Testis (tissue), 2 donors: Measurements from ENCODE around the gene LNX2.

ENCODE experiments used
- POLR2A ChIP-seq: fragments of 450-650 bp; IDR thresholded peaks from one replicate; pipeline ENCODE4 v1.6.1; 2017; ENCODE audit warnings: antibody characterized with exemption, mild to moderate bottlenecking, moderate library complexity
- TF ChIP-seq, protein P1 (sequence below), 3 experiments: fragments of 450-650 bp in 2 of 3; fragments of 200-600 bp in 1 of 3; sonication (generic) in 1 of 3; IDR thresholded peaks; one replicate each; pipeline ENCODE4 v1.5.1; 2016 to 2019; ENCODE audit warnings: antibody characterized with exemption in 3 of 3, mild to moderate bottlenecking in 2 of 3, moderate library complexity in 1 of 3

GRCh38 chr13:27666951-27667350, 46.6 kb upstream of the LNX2 start:
- TF ChIP-seq, protein P1, sequence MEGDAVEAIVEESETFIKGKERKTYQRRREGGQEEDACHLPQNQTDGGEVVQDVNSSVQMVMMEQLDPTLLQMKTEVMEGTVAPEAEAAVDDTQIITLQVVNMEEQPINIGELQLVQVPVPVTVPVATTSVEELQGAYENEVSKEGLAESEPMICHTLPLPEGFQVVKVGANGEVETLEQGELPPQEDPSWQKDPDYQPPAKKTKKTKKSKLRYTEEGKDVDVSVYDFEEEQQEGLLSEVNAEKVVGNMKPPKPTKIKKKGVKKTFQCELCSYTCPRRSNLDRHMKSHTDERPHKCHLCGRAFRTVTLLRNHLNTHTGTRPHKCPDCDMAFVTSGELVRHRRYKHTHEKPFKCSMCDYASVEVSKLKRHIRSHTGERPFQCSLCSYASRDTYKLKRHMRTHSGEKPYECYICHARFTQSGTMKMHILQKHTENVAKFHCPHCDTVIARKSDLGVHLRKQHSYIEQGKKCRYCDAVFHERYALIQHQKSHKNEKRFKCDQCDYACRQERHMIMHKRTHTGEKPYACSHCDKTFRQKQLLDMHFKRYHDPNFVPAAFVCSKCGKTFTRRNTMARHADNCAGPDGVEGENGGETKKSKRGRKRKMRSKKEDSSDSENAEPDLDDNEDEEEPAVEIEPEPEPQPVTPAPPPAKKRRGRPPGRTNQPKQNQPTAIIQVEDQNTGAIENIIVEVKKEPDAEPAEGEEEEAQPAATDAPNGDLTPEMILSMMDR (IDR thresholded peaks at IDR 0.05) = no peak
- TF ChIP-seq POLR2A = no peak
